ENCODE data around the gene KIF17.

Gene KIF17

GRCh38 chr1:20700636-20701215, 17.1 kb downstream of the KIF17 start:
- DNase-seq (ENCODE audit: low read depth in 1 of 2, low spot score in 1 of 2) = no peak
- no peaks in the 10 kb centered on the region for H3K27me3 ChIP-seq (ENCODE audit: insufficient read depth, poor library complexity, severe bottlenecking)
- no peak overlapping the region for H3K27ac ChIP-seq (replicated peaks)
- TF ChIP-seq REST (IDR thresholded peaks at IDR 0.05; ENCODE audit: insufficient replicate concordance, low read depth) (no peak), GABPA (IDR thresholded peaks at IDR 0.05; ENCODE audit: low read depth) (no peak), SPI1 (IDR thresholded peaks at IDR 0.05; ENCODE audit: borderline replicate concordance, low read depth) (no peak), POLR2AphosphoS5 (IDR thresholded peaks at IDR 0.05; ENCODE audit: low read depth) (no peak)
- TF ChIP-seq, protein P1, sequence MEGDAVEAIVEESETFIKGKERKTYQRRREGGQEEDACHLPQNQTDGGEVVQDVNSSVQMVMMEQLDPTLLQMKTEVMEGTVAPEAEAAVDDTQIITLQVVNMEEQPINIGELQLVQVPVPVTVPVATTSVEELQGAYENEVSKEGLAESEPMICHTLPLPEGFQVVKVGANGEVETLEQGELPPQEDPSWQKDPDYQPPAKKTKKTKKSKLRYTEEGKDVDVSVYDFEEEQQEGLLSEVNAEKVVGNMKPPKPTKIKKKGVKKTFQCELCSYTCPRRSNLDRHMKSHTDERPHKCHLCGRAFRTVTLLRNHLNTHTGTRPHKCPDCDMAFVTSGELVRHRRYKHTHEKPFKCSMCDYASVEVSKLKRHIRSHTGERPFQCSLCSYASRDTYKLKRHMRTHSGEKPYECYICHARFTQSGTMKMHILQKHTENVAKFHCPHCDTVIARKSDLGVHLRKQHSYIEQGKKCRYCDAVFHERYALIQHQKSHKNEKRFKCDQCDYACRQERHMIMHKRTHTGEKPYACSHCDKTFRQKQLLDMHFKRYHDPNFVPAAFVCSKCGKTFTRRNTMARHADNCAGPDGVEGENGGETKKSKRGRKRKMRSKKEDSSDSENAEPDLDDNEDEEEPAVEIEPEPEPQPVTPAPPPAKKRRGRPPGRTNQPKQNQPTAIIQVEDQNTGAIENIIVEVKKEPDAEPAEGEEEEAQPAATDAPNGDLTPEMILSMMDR (IDR thresholded peaks at IDR 0.05; ENCODE audit: insufficient read depth, low read length) = no peak
- no peak overlapping the region for H3K4me3 ChIP-seq (replicated peaks; ENCODE audit: insufficient read depth, low read length)

- TF ChIP-seq POLR2AphosphoS5 (IDR thresholded peaks at IDR 0.05; ENCODE audit: low read depth) = no peak
- TF ChIP-seq REST (IDR thresholded peaks at IDR 0.05; ENCODE audit: insufficient replicate concordance, low read depth) = no peak
- TF ChIP-seq SPI1 (IDR thresholded peaks at IDR 0.05; ENCODE audit: borderline replicate concordance, low read depth) = no peak
- TF ChIP-seq, protein P1 (IDR thresholded peaks at IDR 0.05; ENCODE audit: insufficient read depth, low read length) = no peak
- TF ChIP-seq GABPA (IDR thresholded peaks at IDR 0.05; ENCODE audit: low read depth) = no peak
- no peak overlapping the region for H3K4me3 ChIP-seq (replicated peaks; ENCODE audit: insufficient read depth, low read length)
- H3K27me3 ChIP-seq (ENCODE audit: insufficient read depth, poor library complexity, severe bottlenecking) = no peaks in the 10 kb centered on the region
- no peak overlapping the region for H3K27ac ChIP-seq (replicated peaks)
- no peak for DNase-seq (ENCODE audit: low read depth in 1 of 2, low spot score in 1 of 2)
Measured at GRCh38 chr1:20699558-20699957, 18.2 kb downstream of the KIF17 start.

GRCh38 chr1:20698195-20698910, 19.5 kb downstream of the KIF17 start:
- no peak overlapping the region for H3K27ac ChIP-seq (replicated peaks)

More at GRCh38 chr1:20698195-20698910, 19.5 kb downstream of the KIF17 start:
- DNase-seq (ENCODE audit: low read depth in 1 of 2, low spot score in 1 of 2) = no peak
- no peak for TF ChIP-seq POLR2AphosphoS5 (IDR thresholded peaks at IDR 0.05; ENCODE audit: low read depth)
- TF ChIP-seq GABPA (IDR thresholded peaks at IDR 0.05; ENCODE audit: low read depth) = no peak
- TF ChIP-seq, protein P1 (IDR thresholded peaks at IDR 0.05; ENCODE audit: insufficient read depth, low read length) = no peak
- Histone ChIP-seq H3K4me3 (replicated peaks; ENCODE audit: insufficient read depth, low read length) (no peak overlapping the region), H3K27me3 (ENCODE audit: insufficient read depth, poor library complexity, severe bottlenecking) (no peaks in the 10 kb centered on the region)
